NCI-H526 (cell line): Measurements from ENCODE around the gene HMGN4.
"Not testable (repeated sequence)": the region's sequence is repeated elsewhere in the genome, so short reads cannot be mapped to it uniquely, and the experiment has no call there.

Experiments
- DNase-seq, 2 experiments: peaks; one replicate each; lab custom pipeline; 2025; lab: John Stamatoyannopoulos, UW

HMGN4 gene

DNA sequence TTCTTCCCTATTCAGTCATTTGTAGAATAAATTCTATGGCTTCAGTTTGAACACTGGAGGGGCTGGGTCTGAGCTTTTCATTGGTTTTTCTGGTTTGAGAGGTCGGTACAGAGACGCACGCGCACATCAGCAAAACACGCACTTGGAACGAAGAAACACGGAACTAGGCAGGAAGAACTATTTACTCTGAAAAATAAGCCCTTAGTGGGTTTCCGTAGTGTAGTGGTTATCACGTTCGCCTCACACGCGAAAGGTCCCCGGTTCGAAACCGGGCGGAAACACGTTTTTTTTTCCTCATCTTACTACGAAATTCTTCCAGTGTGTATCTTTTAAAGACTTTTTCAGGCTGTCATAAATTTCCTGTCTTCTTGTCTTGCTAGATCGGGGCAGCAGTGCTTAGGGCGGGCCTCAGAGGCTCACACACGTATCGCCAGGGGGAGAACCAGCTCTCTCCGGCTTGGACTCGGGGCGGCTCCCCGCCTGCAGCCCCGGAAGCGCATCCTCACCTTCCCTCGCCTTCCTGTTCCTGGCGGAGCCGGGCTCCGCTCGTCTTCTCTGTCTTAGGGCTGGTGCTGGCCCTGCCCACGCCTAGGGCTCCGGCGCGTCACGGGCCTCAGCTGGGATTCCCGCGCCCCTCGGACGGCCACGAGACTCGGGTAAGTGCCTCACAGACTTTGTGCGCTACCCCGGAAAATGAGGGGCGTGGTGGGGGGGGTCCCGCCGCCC lies at the start of gene HMGN4:
HMGN4 (plus strand) TSS at position 521 of the 726 bp plus-strand sequence. CDS start 6,841 bp downstream, outside the sequence.
- DNase-seq: peak; percentile 91 to 93

GRCh38 chr6:26489996-26490964 lies 47.9 kb upstream of the HMGN4 start:
- no peak for DNase-seq

- DNase-seq: no peak
Observed at GRCh38 chr6:26491604-26492003, 46.6 kb upstream of the HMGN4 start.

DNA sequence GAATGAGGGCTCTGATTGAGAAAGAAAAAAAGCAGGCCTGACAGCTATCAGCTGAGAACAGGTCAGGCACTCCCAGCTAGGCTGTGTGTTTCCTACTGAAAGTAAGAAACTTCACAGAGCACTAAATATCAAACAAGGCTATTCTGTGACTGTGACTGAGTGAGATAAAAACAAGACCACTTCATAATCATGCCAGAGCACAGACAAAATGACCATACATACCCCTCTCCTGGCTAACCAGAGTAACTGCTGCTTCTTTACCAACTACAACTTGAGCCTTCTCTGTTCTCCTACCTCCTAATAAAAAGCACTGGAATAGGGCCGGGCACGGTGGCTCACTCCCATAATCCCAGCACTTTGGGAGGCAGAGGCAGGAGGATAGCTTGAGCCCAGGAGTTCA lies 44.9 kb upstream of the HMGN4 start:
- DNase-seq: no peak

- no peak for DNase-seq
Observed at GRCh38 chr6:26494117-26494516, 44.0 kb upstream of the HMGN4 start.

GRCh38 chr6:26495281-26495680 lies 42.9 kb upstream of the HMGN4 start:
- no peak for DNase-seq

DNA sequence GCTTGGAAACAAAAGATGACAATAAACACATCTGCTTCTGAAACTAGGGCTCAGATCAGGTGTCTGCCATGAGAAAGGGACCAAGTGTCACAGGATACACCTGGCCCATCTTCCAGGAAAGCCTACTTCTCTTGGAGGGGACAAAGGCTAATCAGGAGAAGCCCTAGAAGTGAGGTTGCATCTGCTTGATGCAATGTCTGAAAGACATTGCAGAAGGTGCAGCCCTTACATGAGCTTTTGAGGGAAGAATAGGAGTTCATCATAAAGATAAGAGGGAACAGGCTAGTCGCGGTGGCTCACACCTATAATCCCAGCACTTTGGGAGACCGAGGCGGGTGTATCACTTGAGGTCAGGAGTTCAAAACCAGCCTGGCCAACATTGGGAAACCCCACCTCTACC lies 40.6 kb upstream of the HMGN4 start:
- no peak for DNase-seq

DNA sequence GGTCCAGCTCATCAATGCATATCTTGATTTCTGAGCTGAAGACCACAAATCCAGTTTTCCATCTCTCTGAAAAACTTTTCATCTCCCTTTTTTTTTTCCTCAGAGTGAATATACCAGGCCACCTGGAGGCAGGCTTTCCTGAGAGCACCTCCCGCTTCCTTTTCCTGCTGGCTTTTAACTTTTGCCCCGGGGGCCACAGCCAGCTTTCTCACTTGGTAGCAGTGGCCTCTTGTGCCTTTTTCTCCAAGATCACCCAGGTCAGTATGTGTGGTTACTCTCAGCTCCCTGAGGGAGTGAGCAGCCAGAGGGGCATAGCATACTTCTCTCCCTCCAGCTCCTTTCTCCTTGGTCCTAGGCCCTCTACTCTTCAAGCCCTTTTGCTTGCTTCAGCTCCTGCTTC lies 38.1 kb upstream of the HMGN4 start, which contains the start of gene BTN1A1:
BTN1A1 (plus strand) TSS at position 202 of the 400 bp plus-strand sequence. CDS start 984 bp downstream, outside the sequence.
- DNase-seq: no peak

- peak; percentile 10 to 72 for DNase-seq
Observed at GRCh38 chr6:26501482-26501986, 36.6 kb upstream of the HMGN4 start.

DNA sequence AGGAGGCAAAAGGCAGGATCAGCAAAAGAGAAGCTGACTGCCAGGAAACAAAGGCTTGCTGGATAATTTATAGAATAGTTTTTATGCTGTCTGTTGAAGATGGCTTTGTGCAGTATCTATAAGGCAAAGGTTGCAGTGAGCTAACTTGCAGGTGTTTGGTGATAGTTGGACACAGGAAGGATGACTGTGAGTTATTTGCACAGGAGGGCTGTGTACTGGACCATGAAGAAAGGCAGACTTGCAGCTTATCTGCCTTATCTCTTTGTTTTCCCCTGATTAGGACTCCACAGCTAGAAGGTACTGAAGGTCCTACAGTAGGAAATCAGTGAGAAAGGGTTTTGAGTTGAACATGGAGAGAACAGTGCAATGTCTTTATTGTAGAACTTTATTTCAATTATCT lies 36.0 kb upstream of the HMGN4 start:
- peak; percentile 72 for DNase-seq

GRCh38 chr6:26502626-26503025 lies 35.5 kb upstream of the HMGN4 start:
- no peak for DNase-seq

DNA sequence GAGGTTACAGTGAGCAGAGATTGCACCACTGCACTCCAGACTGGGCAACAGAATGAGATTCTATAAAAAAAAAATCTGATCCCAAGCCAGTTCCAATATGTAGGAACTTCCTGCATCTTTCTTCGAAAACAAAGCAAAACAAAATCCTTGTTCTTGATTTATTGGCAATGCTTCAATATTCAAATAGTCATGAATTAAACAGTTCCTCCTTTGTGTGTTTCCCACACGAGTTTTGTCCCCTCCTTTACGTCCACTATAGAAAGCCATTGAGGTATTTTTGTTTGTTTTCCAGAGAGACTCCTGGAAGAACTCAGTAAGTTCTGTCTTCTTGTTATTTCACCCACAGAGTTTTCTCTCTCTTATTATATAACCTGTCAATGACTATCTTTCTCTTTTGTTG lies 30.5 kb upstream of the HMGN4 start:
- DNase-seq: no peak

GRCh38 chr6:26511033-26511432 lies 27.1 kb upstream of the HMGN4 start:
- not testable (repeated sequence) for DNase-seq

- DNase-seq: no peak
Observed at GRCh38 chr6:26514984-26515383, 23.2 kb upstream of the HMGN4 start.

GRCh38 chr6:26516481-26517427 lies 21.4 kb upstream of the HMGN4 start:
- no peak for DNase-seq

- no peak for DNase-seq
Observed at GRCh38 chr6:26519359-26519758, 18.8 kb upstream of the HMGN4 start.

DNA sequence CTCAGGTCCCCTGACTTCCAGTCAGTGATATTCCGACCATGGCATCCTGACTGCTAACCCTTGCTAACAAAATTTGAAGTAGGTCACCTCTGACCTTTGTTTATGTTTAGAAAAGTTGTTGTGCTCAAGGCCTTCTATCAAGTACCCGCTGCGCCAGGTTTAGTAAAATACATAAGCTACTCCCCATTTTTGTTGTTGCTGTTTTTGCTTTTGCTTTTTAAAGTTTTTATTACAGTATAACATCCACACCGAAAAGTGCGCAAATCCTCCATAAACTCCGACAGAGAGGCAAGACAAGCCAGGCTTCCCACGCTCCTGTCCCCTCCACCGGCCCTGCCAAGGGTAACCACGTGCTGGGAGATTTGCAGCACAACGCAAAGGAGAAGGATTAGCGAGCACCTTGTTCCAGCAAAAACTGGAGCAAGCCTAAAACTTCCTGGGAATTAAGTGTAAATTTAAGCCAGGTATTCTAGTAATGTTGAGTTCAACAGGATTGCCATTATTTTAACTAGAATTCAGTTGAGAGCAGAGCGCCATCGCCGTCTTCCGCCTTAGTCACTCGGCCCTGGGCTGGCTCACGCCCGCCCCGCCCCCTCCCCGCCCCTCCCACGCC lies 17.8 kb upstream of the HMGN4 start:
- DNase-seq: peak in 1 of 2 experiments; percentile 70

GRCh38 chr6:26520850-26521599 lies 17.1 kb upstream of the HMGN4 start:
- DNase-seq: peak; percentile 62 to 89

DNA sequence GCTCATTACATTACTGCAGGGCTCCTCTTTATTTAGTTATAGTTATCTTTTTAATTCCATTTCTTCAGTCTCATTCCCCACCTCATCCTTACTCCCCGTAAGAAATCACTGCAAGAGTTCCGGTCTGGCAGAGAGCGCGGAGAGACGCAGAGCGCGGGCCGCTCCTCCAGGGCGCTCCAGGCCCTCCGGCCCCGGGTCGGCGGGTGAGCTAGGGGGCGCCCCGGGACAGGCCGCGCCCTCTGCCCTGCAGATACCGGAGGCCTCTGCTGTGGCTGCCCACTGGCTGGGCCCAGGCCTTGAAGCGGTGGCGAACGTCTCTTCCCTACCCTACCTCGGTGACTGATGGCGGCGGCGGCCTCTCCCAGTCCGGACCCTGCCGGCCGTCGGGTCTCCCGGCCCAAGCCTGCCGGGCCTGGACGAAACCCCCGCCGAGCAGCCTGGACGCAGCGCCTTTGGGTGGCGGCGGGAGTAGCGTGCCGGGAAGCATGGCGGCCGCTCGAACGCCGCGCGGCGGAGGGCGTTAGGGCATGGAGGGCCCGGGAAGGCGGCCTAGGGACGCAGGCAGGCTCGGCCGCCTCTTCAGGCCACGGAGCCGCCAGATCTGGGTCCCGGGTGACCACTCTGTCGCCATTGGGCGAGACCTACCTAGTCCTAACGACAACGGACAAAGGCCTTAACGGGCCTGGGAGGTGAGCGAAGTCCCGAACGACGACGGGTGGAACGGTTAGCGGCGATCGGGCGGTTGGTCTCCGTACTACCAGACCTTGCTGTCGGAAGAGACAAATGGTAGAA lies 16.4 kb upstream of the HMGN4 start:
- peak in 1 of 2 experiments; percentile 31 for DNase-seq
